ENCODE results near the gene CDX1.

Gene CDX1

DNA sequence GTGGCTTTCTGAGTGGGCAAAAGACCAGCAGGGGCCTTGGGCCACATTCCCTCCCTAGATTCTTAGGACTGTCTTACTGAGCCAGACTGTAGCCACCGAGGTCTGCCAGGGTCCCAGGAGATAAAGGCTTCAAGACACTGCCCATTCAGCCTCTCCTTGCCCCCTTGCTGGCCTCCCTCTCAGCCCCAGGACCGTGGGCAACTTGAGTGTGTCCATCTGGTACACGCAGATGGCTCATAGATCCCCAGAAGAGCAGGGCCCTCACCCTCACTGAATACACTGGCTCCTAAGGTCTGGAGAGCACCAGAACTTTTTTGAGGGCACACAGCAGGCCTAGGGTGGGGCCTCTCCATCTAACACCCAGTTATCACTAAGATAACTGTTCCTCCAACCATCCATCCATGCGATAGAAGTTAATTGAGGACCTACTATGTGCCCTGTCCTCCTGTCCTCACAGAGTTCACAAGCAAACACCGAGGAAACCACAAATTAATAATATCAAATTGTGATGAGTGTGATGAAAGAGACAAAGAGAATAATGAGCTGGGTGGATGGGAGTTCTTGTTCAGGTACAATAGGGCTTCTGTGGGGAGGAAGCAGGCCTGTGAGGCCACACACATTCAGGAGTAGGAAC lies 6.0 kb upstream of the CDX1 start:
- Histone ChIP-seq H3K4ac (ENCODE audit: low read depth in 1 of 2, low read length in 2 of 2) (peak overlapping the region; percentile 44 to 98), H2BK12ac (ENCODE audit: low read length in 2 of 2) (peak overlapping the region; percentile 95 to 98), H4K91ac (ENCODE audit: low read length) (peak overlapping the region; percentile 100), H3K4me2 (ENCODE audit: low read length, poor library complexity, severe bottlenecking) (no peak overlapping the region), H2AK5ac (ENCODE audit: low read length, severe bottlenecking) (peak overlapping the region; percentile 8), H3K27me3 (ENCODE audit: control insufficient read depth in 1 of 2, insufficient read depth in 1 of 2, low read length in 2 of 2) (no peaks in the 10 kb centered on the region), H2AFZ (ENCODE audit: low read depth, low read length) (no peak overlapping the region), H3K9ac (ENCODE audit: low read length) (peak overlapping the region; percentile 70), H2BK15ac (ENCODE audit: low read depth, poor library complexity, severe bottlenecking) (peak overlapping the region; percentile 98), H4K8ac (ENCODE audit: low read length) (peak overlapping the region; percentile 97), H3K27ac (ENCODE audit: low read length, poor library complexity, severe bottlenecking) (no peak overlapping the region), H3K9me3 (ENCODE audit: control insufficient read depth, low read length) (no peaks in the 10 kb centered on the region), H3K4me3 (ENCODE audit: insufficient read depth in 1 of 2, low read depth in 1 of 2, low read length in 2 of 2) (no peak overlapping the region), H3K4me1 (ENCODE audit: control insufficient read depth, insufficient read depth, low read depth, low read length) (peaks cover 34% of the 10 kb centered on the region), H3K36me3 (ENCODE audit: control insufficient read depth in 1 of 2, insufficient read depth in 2 of 2, low read depth in 1 of 2, low read length in 2 of 2) (no peaks in the 10 kb centered on the region), H3K23ac (ENCODE audit: low read length in 2 of 2) (no peak overlapping the region), H2BK120ac (ENCODE audit: low read depth, low read length) (peak overlapping the region; percentile 97), H3K14ac (ENCODE audit: low read length in 2 of 2) (peak overlapping the region in 1 of 2 experiments; percentile 50), H3K18ac (ENCODE audit: low read depth in 1 of 2, low read length in 2 of 2) (peak overlapping the region; percentile 94 to 99), H2BK5ac (ENCODE audit: low read depth, low read length, poor library complexity, severe bottlenecking) (no peak overlapping the region), H3K79me1 (replicated peaks; ENCODE audit: low read length, poor library complexity, severe bottlenecking) (peaks cover 2% of the 10 kb centered on the region)
- WGBS, result 26% methylated on average over 3 of the region's 5 CpGs
- DNase-seq, result peak; percentile 52

DNA sequence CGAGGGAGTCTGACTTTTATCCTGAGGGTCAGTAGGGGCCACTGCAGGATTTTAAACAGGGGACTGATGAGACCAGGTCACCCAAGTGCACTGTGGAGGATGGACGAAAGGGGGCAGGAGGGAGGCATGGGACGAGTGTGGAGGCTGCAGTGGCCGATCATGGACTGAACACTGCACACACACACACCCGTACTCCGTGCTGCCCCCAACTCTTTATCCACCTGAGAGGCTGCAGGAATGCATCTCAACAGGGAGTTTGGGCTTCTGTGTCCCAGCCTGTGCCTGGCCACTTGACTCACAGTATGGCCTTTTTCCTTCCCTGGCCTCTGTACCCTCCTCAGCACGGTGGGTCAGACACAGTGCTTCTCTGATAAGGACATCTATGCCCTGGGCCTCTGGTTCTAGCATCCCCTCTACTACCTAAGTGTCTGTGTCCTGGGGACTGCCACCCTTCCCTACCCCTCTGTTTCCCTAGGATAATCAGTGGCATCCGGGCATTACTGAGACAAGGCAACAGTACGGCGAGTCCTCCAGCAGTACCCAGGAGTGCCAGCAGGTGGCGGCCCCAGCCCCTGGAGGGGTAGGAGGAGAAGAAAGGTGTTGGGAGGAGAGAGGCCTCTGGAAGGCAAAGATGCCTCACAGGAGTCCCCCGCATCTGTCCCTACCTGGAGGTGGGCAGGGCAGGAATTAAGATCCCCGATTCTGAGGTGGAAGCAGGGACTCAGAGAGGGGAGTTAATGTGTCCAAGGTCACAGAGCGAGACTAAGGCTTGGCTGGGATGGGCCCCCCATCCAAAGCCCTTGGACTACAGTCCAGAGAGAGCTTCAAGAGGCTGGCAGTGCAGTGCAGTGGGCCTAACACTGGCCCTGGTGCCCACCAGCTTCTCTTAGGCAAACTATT lies 5.1 kb upstream of the CDX1 start:
- Histone ChIP-seq H2BK15ac (ENCODE audit: low read depth, poor library complexity, severe bottlenecking) (peak overlapping the region; percentile 44), H3K14ac (ENCODE audit: low read length in 2 of 2) (no peak overlapping the region), H3K9me3 (ENCODE audit: control insufficient read depth, low read length) (no peaks in the 10 kb centered on the region), H2BK12ac (ENCODE audit: low read length in 2 of 2) (peak overlapping the region; percentile 95 to 98), H3K9ac (ENCODE audit: low read length) (peak overlapping the region; percentile 70), H2BK5ac (ENCODE audit: low read depth, low read length, poor library complexity, severe bottlenecking) (no peak overlapping the region), H3K27ac (ENCODE audit: low read length, poor library complexity, severe bottlenecking) (no peak overlapping the region), H2AK5ac (ENCODE audit: low read length, severe bottlenecking) (no peak overlapping the region), H4K8ac (ENCODE audit: low read length) (peak overlapping the region; percentile 95), H3K23ac (ENCODE audit: low read length in 2 of 2) (no peak overlapping the region), H3K27me3 (ENCODE audit: control insufficient read depth in 1 of 2, insufficient read depth in 1 of 2, low read length in 2 of 2) (no peaks in the 10 kb centered on the region), H3K4me2 (ENCODE audit: low read length, poor library complexity, severe bottlenecking) (no peak overlapping the region), H3K36me3 (ENCODE audit: control insufficient read depth in 1 of 2, insufficient read depth in 2 of 2, low read depth in 1 of 2, low read length in 2 of 2) (no peaks in the 10 kb centered on the region), H3K4me3 (ENCODE audit: insufficient read depth in 1 of 2, low read depth in 1 of 2, low read length in 2 of 2) (no peak overlapping the region), H4K91ac (ENCODE audit: low read length) (peak overlapping the region; percentile 92), H3K18ac (ENCODE audit: low read depth in 1 of 2, low read length in 2 of 2) (peak overlapping the region; percentile 49 to 78), H3K4ac (ENCODE audit: low read depth in 1 of 2, low read length in 2 of 2) (peak overlapping the region; percentile 44 to 90), H2AFZ (ENCODE audit: low read depth, low read length) (peak overlapping the region; percentile 44), H3K79me1 (replicated peaks; ENCODE audit: low read length, poor library complexity, severe bottlenecking) (peaks cover 2% of the 10 kb centered on the region), H3K4me1 (ENCODE audit: control insufficient read depth, insufficient read depth, low read depth, low read length) (peaks cover 30% of the 10 kb centered on the region), H2BK120ac (ENCODE audit: low read depth, low read length) (peak overlapping the region; percentile 22)
- DNase-seq, result peak; percentile 82
- WGBS, result 23% methylated on average over 14 of the region's 14 CpGs

DNA sequence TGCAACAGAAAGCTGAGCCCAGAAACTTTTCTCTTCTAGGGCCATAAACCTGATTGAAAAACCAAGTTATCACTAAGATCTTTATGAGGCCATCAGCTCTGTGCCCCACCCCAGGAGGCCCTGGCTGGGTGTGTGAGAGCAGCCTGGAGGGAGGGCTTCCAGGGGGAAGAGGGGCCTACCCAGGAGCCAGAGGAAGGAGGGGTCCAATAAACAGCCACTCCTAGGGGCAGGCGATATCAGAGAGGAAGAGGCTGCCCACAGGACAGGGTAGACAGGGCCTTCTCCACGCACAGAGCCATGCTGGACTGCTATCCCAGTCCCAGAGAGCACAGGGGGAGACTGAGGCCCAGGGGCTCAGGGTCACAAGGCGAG lies 4.5 kb upstream of the CDX1 start:
- peak overlapping the region; percentile 52 to 70 for H3K18ac ChIP-seq (ENCODE audit: low read depth in 1 of 2, low read length in 2 of 2)
- no peak overlapping the region for H3K14ac ChIP-seq (ENCODE audit: low read length in 2 of 2)
- no peaks in the 10 kb centered on the region for H3K9me3 ChIP-seq (ENCODE audit: control insufficient read depth, low read length)
- H3K23ac ChIP-seq (ENCODE audit: low read length in 2 of 2), result no peak overlapping the region
- no peak for DNase-seq
- H3K27me3 ChIP-seq (ENCODE audit: control insufficient read depth in 1 of 2, insufficient read depth in 1 of 2, low read length in 2 of 2), result no peaks in the 10 kb centered on the region
- peak overlapping the region; percentile 70 for H3K9ac ChIP-seq (ENCODE audit: low read length)
- peak overlapping the region; percentile 13 for H2AK5ac ChIP-seq (ENCODE audit: low read length, severe bottlenecking)
- H4K8ac ChIP-seq (ENCODE audit: low read length), result peak overlapping the region; percentile 95
- no peak overlapping the region for H3K4me2 ChIP-seq (ENCODE audit: low read length, poor library complexity, severe bottlenecking)
- H2BK15ac ChIP-seq (ENCODE audit: low read depth, poor library complexity, severe bottlenecking), result no peak overlapping the region
- H3K36me3 ChIP-seq (ENCODE audit: control insufficient read depth in 1 of 2, insufficient read depth in 2 of 2, low read depth in 1 of 2, low read length in 2 of 2), result no peaks in the 10 kb centered on the region
- H3K4me3 ChIP-seq (ENCODE audit: insufficient read depth in 1 of 2, low read depth in 1 of 2, low read length in 2 of 2), result no peak overlapping the region
- no peak overlapping the region for H2BK5ac ChIP-seq (ENCODE audit: low read depth, low read length, poor library complexity, severe bottlenecking)
- H2BK120ac ChIP-seq (ENCODE audit: low read depth, low read length), result peak overlapping the region; percentile 74
- H4K91ac ChIP-seq (ENCODE audit: low read length), result peak overlapping the region; percentile 93
- H3K4me1 ChIP-seq (ENCODE audit: control insufficient read depth, insufficient read depth, low read depth, low read length), result peaks cover 30% of the 10 kb centered on the region
- peak overlapping the region; percentile 51 to 82 for H3K4ac ChIP-seq (ENCODE audit: low read depth in 1 of 2, low read length in 2 of 2)
- H3K79me1 ChIP-seq (replicated peaks; ENCODE audit: low read length, poor library complexity, severe bottlenecking), result peaks cover 2% of the 10 kb centered on the region
- H2AFZ ChIP-seq (ENCODE audit: low read depth, low read length), result no peak overlapping the region
- 75% methylated on average over 3 of the region's 3 CpGs for WGBS
- no peak overlapping the region for H3K27ac ChIP-seq (ENCODE audit: low read length, poor library complexity, severe bottlenecking)
- H2BK12ac ChIP-seq (ENCODE audit: low read length in 2 of 2), result peak overlapping the region; percentile 88 to 98

DNA sequence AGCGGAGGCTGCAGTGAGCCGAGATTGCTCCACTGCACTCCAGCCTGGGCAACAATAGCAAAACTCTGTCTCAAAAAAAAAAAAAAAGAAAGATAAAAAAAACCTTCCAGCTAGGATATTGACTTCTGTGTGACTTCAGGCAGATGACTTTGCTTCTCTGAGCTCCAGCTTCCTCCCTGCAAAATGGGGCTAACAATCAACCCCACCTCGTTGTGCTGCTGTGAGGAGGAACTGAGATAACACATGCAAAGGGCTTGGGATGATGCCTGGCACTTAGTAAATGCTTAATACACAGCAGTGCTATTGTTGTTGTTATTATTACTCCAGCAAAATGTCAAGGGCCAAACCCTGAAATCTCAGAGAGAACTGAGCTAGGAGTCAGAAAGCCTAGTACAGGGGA lies 3.5 kb upstream of the CDX1 start:
- Histone ChIP-seq H3K23ac (ENCODE audit: low read length in 2 of 2) (no peak overlapping the region), H3K4me3 (ENCODE audit: insufficient read depth in 1 of 2, low read depth in 1 of 2, low read length in 2 of 2) (peak overlapping the region in 1 of 2 experiments; percentile 30), H3K4ac (ENCODE audit: low read depth in 1 of 2, low read length in 2 of 2) (peak overlapping the region; percentile 54 to 60), H2BK12ac (ENCODE audit: low read length in 2 of 2) (peak overlapping the region in 1 of 2 experiments; percentile 90), H3K36me3 (ENCODE audit: control insufficient read depth in 1 of 2, insufficient read depth in 2 of 2, low read depth in 1 of 2, low read length in 2 of 2) (no peaks in the 10 kb centered on the region), H3K4me2 (ENCODE audit: low read length, poor library complexity, severe bottlenecking) (no peak overlapping the region), H2BK15ac (ENCODE audit: low read depth, poor library complexity, severe bottlenecking) (no peak overlapping the region), H2BK120ac (ENCODE audit: low read depth, low read length) (peak overlapping the region; percentile 73), H3K9me3 (ENCODE audit: control insufficient read depth, low read length) (no peaks in the 10 kb centered on the region), H2AK5ac (ENCODE audit: low read length, severe bottlenecking) (no peak overlapping the region), H2BK5ac (ENCODE audit: low read depth, low read length, poor library complexity, severe bottlenecking) (no peak overlapping the region), H2AFZ (ENCODE audit: low read depth, low read length) (no peak overlapping the region), H3K18ac (ENCODE audit: low read depth in 1 of 2, low read length in 2 of 2) (peak overlapping the region; percentile 47 to 91), H3K27me3 (ENCODE audit: control insufficient read depth in 1 of 2, insufficient read depth in 1 of 2, low read length in 2 of 2) (no peaks in the 10 kb centered on the region), H3K14ac (ENCODE audit: low read length in 2 of 2) (no peak overlapping the region), H3K79me1 (replicated peaks; ENCODE audit: low read length, poor library complexity, severe bottlenecking) (peaks cover 2% of the 10 kb centered on the region), H3K4me1 (ENCODE audit: control insufficient read depth, insufficient read depth, low read depth, low read length) (peaks cover 26% of the 10 kb centered on the region), H3K9ac (ENCODE audit: low read length) (peak overlapping the region; percentile 79), H4K91ac (ENCODE audit: low read length) (no peak overlapping the region), H4K8ac (ENCODE audit: low read length) (peak overlapping the region; percentile 90), H3K27ac (ENCODE audit: low read length, poor library complexity, severe bottlenecking) (no peak overlapping the region)
- no peak for DNase-seq
- 69% methylated on average over 3 of the region's 3 CpGs for WGBS
